HL-60 (cell line): Measurements from ENCODE around the gene RPUSD4.
A peak's percentile ranks its signal among the peaks of the same experiment; 100 is the strongest.

ENCODE experiments used
- DNase-seq, 2 experiments: peaks; one replicate each; pipeline ENCODE4 v3.0.0-alpha.2; 2010 to 2020; ENCODE audit warnings: low read depth in 1 of 2, low spot score in 1 of 2
- H3K27ac ChIP-seq: fragments of 250-450 bp; sonication (Bioruptor Pico); replicated peaks from 2 replicates; pipeline ENCODE4 v1.5.1; 2020; ENCODE audit warnings: mild to moderate bottlenecking, moderate library complexity
- H3K27me3 ChIP-seq: fragments of 250-450 bp; sonication (Bioruptor Pico); 2 replicates; pipeline ENCODE4 v1.5.1; 2021; ENCODE audit warnings: mild to moderate bottlenecking, moderate library complexity; ENCODE audit not compliant: insufficient read depth, poor library complexity, severe bottlenecking
- H3K4me3 ChIP-seq: replicated peaks from 2 replicates; pipeline ENCODE4 v1.5.1; 2011; ENCODE audit warnings: mild to moderate bottlenecking, control low read depth, low read length; ENCODE audit not compliant: insufficient read depth
- GABPA ChIP-seq: IDR thresholded peaks from 2 replicates; pipeline ENCODE4 v1.6.1; 2012; ENCODE audit warnings: low read depth
- POLR2AphosphoS5 ChIP-seq: IDR thresholded peaks from 2 replicates; pipeline ENCODE4 v1.6.1; 2012; ENCODE audit warnings: low read depth
- REST ChIP-seq: IDR thresholded peaks from 2 replicates; pipeline ENCODE4 v1.6.1; 2012; ENCODE audit warnings: low read depth; ENCODE audit not compliant: insufficient replicate concordance
- SPI1 ChIP-seq: IDR thresholded peaks from 2 replicates; pipeline ENCODE4 v1.6.1; 2012; ENCODE audit warnings: low read depth, mild to moderate bottlenecking, borderline replicate concordance
- long read RNA-seq: library from polyadenylated mRNA; unstranded; transcript quantifications from one replicate; pipeline ENCODE4 v2.0.0, GENCODE V29; 2020
- TF ChIP-seq, protein P1 (sequence below): IDR thresholded peaks from one replicate; pipeline ENCODE4 v1.5.1; 2011; ENCODE audit warnings: low read length, control low read depth, inconsistent platforms; ENCODE audit not compliant: insufficient read depth

The RPUSD4 gene
- long read RNA-seq, transcript RPUSD4-201 (7 exons, 2,512 nt), result major isoform, 1,028 of 1,114 reads
- long read RNA-seq, transcript RPUSD4-207 (3 exons, 1,030 nt), result minor isoform, 5 of 1,114 reads
- long read RNA-seq, partial matches to known transcripts, result 6 of 1,114 reads
- long read RNA-seq, other reads (novel, unspliced or antisense), result 74 of 1,114 reads

DNA sequence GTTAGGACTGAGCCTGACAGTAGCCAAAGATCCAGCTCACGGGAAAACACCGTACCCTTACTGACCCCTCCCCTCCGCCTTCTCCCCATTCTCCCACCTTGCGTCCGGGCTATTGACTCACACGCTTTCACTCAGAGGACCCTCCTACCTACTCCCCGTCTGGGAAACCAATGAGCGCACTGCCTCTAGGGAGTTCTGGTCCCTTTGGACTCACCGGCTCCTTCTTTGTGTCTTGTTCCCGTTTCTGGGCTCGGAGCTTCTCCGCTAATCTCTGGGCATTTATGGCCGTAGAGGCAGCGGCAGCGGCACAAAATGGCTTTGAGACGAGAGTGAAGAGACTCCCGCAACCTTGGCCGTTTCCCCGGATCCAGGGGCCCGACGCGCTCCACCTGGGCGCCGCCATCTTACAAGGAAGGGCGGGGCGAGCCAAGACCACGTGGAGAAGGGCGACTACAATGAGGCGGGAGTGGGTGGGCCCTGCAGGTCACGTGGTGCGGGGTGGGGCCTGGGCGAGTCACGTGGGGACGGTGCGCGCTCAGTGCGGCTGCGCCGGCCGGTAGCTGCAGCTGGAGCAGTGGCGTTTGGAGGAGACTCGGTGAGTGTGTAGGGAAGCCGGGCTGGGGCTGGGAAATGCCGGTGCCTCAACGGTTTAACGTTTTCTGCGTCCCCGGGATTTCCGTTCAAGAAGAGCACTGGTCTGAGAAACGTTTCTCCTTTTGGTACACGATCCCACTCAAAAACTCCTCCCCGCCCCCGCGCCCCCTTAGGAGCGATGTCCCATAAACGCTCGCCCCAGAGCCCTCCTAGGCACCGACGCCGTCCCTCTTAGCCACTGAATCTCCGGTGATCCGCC, at the start of gene RPUSD4, which contains the start of gene FAM118B:
Gene RPUSD4 (minus strand): TSS at position 415 of the 853 bp plus-strand sequence. CDS start 12 bp downstream, at position 403.
Gene FAM118B (plus strand): TSS at position 547 of the 853 bp plus-strand sequence. CDS start 23,220 bp downstream, outside the sequence.
- no peaks in the 10 kb centered on the region for H3K27me3 ChIP-seq
- peak; percentile 95 to 98 for DNase-seq
- H3K27ac ChIP-seq, result peak within 1 kb of the TSS; percentile 79
- TF ChIP-seq, protein P1, sequence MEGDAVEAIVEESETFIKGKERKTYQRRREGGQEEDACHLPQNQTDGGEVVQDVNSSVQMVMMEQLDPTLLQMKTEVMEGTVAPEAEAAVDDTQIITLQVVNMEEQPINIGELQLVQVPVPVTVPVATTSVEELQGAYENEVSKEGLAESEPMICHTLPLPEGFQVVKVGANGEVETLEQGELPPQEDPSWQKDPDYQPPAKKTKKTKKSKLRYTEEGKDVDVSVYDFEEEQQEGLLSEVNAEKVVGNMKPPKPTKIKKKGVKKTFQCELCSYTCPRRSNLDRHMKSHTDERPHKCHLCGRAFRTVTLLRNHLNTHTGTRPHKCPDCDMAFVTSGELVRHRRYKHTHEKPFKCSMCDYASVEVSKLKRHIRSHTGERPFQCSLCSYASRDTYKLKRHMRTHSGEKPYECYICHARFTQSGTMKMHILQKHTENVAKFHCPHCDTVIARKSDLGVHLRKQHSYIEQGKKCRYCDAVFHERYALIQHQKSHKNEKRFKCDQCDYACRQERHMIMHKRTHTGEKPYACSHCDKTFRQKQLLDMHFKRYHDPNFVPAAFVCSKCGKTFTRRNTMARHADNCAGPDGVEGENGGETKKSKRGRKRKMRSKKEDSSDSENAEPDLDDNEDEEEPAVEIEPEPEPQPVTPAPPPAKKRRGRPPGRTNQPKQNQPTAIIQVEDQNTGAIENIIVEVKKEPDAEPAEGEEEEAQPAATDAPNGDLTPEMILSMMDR, result no peak
- peak; percentile 68 for TF ChIP-seq REST
- TF ChIP-seq POLR2AphosphoS5, result peak; percentile 83
- H3K4me3 ChIP-seq, result peak within 1 kb of the TSS; percentile 72

- Histone ChIP-seq H3K4me3 (no peak overlapping the region), H3K27me3 (no peaks in the 10 kb centered on the region), H3K27ac (no peak overlapping the region)
- TF ChIP-seq SPI1 (no peak), GABPA (no peak), REST (no peak), POLR2AphosphoS5 (no peak)
- TF ChIP-seq, protein P1, result no peak
- DNase-seq, result no peak
These were observed 46.3 kb upstream of the RPUSD4 start for GRCh38 chr11:126257764-126258163.

DNA sequence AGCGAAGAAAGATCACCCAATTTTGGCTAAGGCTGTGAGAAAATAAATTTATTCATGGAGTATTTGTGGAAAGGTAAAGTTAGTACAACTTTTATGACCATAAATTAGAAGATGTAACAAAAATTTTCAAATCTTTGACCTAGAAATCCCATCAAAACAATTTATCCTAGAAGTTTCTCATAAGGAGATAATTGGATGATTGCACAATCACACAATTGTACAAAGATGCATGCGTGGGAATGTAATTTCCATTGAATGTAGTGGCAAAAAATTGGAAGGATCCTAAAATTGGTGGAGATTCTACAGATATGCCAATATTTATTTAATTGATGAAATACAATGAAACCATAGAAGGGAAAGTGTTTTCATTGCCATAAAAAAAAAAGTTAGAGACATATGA, 45.7 kb upstream of the RPUSD4 start:
- Histone ChIP-seq H3K27ac (no peak overlapping the region), H3K27me3 (no peaks in the 10 kb centered on the region), H3K4me3 (no peak overlapping the region)
- TF ChIP-seq SPI1 (no peak), POLR2AphosphoS5 (no peak), REST (no peak), GABPA (no peak)
- TF ChIP-seq, protein P1, result no peak
- no peak for DNase-seq
